SK-N-SH (cell line): ENCODE measurements around the gene AEBP1. TPM values are rescaled to one million over a fixed set of nuclear protein-coding genes. Genes with fewer than 3 reads are reported as not detected.

Experiments
- CTCF ChIA-PET: fragments of 300-600, 350-600 bp; formaldehyde crosslinking; extraction: SDS; loops from one replicate; lab custom pipeline; 2021; lab: Yijun Ruan, JAX
- POLR2A ChIA-PET: fragments of 350-600 bp; sonication (Branson Sonifier 250); formaldehyde crosslinking; extraction: SDS; loops from one replicate; lab custom pipeline; 2020; ENCODE audit warnings: antibody characterized with exemption, inconsistent platforms; lab: Yijun Ruan, JAX
- DNase-seq: peaks from one replicate; pipeline ENCODE4 v3.0.0; 2012
- H2AFZ ChIP-seq: fragments of 200-600 bp; sonication (generic); 2 replicates; pipeline ENCODE4 v1.8.1; 2016; ENCODE audit warnings: antibody characterized with exemption, mild to moderate bottlenecking, low read depth
- H3F3A ChIP-seq: fragments of 200-600 bp; sonication (generic); replicated peaks from 2 replicates; pipeline ENCODE3; 2016; ENCODE audit warnings: antibody characterized with exemption, mild to moderate bottlenecking; ENCODE audit not compliant: insufficient read depth
- H3K27ac ChIP-seq, 2 experiments: fragments of 200-500 bp in 1 of 2; fragments of 200-600 bp in 1 of 2; sonication (Bioruptor generic) in 1 of 2; sonication (generic), shearing (Covaris generic) in 1 of 2; 2 replicates each; pipeline versions ENCODE4 v1.5.1 to v1.6.1; 2014 to 2016; ENCODE audit warnings: low read depth in 2 of 2, inconsistent platforms in 1 of 2, low read length in 1 of 2, mild to moderate bottlenecking in 1 of 2, mixed read lengths in 1 of 2
- H3K27me3 ChIP-seq: fragments of 200-600 bp; sonication (generic), shearing (Covaris generic); 2 replicates; pipeline ENCODE4 v1.6.1; 2016; ENCODE audit warnings: mixed run types; ENCODE audit not compliant: insufficient read depth
- H3K36me3 ChIP-seq, 2 experiments: fragments of 200-500 bp in 1 of 2; fragments of 200-600 bp in 1 of 2; sonication (Bioruptor generic) in 1 of 2; sonication (generic) in 1 of 2; replicated peaks in 1 of 2; 2 replicates each; pipeline versions ENCODE3 to v1.5.1; 2014 to 2016; ENCODE audit warnings: low read length in 1 of 2, mild to moderate bottlenecking in 1 of 2; ENCODE audit not compliant: insufficient read depth in 2 of 2, control insufficient read depth in 1 of 2
- H3K4me1 ChIP-seq, 2 experiments: fragments of 200-500 bp in 1 of 2; fragments of 200-600 bp in 1 of 2; sonication (Bioruptor generic) in 1 of 2; sonication (generic), shearing (Covaris generic) in 1 of 2; 2 replicates each; pipeline versions ENCODE4 v1.5.1 to v1.6.1; 2014 to 2016; ENCODE audit warnings: low read depth in 1 of 2, low read length in 1 of 2, mixed run types in 1 of 2; ENCODE audit not compliant: insufficient read depth in 2 of 2, control insufficient read depth in 1 of 2
- H3K4me2 ChIP-seq: fragments of 200-600 bp; sonication (generic), shearing (Covaris generic); 2 replicates; pipeline ENCODE4 v1.6.1; 2017; ENCODE audit warnings: mixed run types
- H3K4me3 ChIP-seq, 2 experiments: fragments of 200-500 bp in 1 of 2; fragments of 200-600 bp in 1 of 2; sonication (Bioruptor generic) in 1 of 2; sonication (generic), shearing (Covaris generic) in 1 of 2; 2 replicates each; pipeline versions ENCODE4 v1.5.1 to v1.8.1; 2014 to 2016; ENCODE audit warnings: low read depth in 2 of 2, inconsistent platforms in 1 of 2, low read length in 1 of 2, mild to moderate bottlenecking in 1 of 2, mixed read lengths in 1 of 2, moderate library complexity in 1 of 2
- H3K79me2 ChIP-seq: fragments of 200-600 bp; sonication (generic); 2 replicates; pipeline ENCODE4 v1.8.1; 2017; ENCODE audit warnings: mild to moderate bottlenecking; ENCODE audit not compliant: insufficient read depth
- H3K9ac ChIP-seq: fragments of 200-600 bp; sonication (generic); 2 replicates; pipeline ENCODE4 v1.6.1; 2017; ENCODE audit warnings: mixed run types
- H3K9me2 ChIP-seq: fragments of 200-600 bp; sonication (generic); 2 replicates; pipeline ENCODE4 v1.6.1; 2017; ENCODE audit warnings: mixed run types
- H3K9me3 ChIP-seq: fragments of 200-600 bp; sonication (generic); 2 replicates; pipeline ENCODE4 v1.6.1; 2017; ENCODE audit warnings: mixed run types, mild to moderate bottlenecking, moderate library complexity
- H4K20me1 ChIP-seq: fragments of 200-600 bp; sonication (generic); 2 replicates; pipeline ENCODE4 v1.6.1; 2017; ENCODE audit warnings: mild to moderate bottlenecking, mixed run types; ENCODE audit not compliant: insufficient read depth
- EP300 ChIP-seq, 2 experiments: IDR thresholded peaks; 2 replicates each; pipeline versions ENCODE4 v1.4.0 to v1.6.1; 2012; ENCODE audit warnings: borderline replicate concordance in 1 of 2, low read depth in 1 of 2, low read length in 1 of 2
- EZH2phosphoT487 ChIP-seq: fragments of 200-600 bp; sonication (generic); IDR thresholded peaks from 2 replicates; pipeline ENCODE4 v1.6.1; 2017; ENCODE audit warnings: low read depth, mixed run types, mild to moderate bottlenecking, antibody characterized with exemption, moderate library complexity, borderline replicate concordance
- FOXM1 ChIP-seq: IDR thresholded peaks from 2 replicates; pipeline ENCODE4 v1.4.0; 2012; ENCODE audit warnings: low read depth, mild to moderate bottlenecking
- JUND ChIP-seq: IDR thresholded peaks from 2 replicates; pipeline ENCODE4 v1.4.0; 2012
- MAX ChIP-seq: IDR thresholded peaks from 2 replicates; pipeline ENCODE4 v1.4.0; 2012; ENCODE audit warnings: low read depth
- REST ChIP-seq: IDR thresholded peaks from 2 replicates; pipeline ENCODE4 v1.6.1; 2012; ENCODE audit warnings: mild to moderate bottlenecking, low read depth, low read length, moderate library complexity
- TCF12 ChIP-seq: IDR thresholded peaks from 2 replicates; pipeline ENCODE4 v1.4.0; 2012
- WGBS: methylation state at CpG from one replicate; pipeline ENCODE4 v1.1.6; 2017; ENCODE audit warnings: low lambda C conversion rate; 5-methylcytosine and 5-hydroxymethylcytosine counted together
- polyA plus RNA-seq, 3 experiments: library from polyadenylated mRNA; depleted of rRNA; stranded (reverse); fragments of >200 nt; gene quantifications; 2 replicates each; pipeline ENCODE4 v1.2.3, GENCODE V29; 2012
- TF ChIP-seq, protein P1 (sequence below): fragments of 150-350 bp; IDR thresholded peaks from 2 replicates; pipeline ENCODE4 v1.6.1; 2017; ENCODE audit warnings: antibody characterized with exemption, low read length, low read depth, borderline replicate concordance
- TF ChIP-seq, protein P2 (sequence below): fragments of 150-350 bp; IDR thresholded peaks from 2 replicates; pipeline ENCODE4 v1.6.1; 2016; ENCODE audit warnings: mild to moderate bottlenecking, low read depth, low read length

The AEBP1 gene
- polyA plus RNA-seq, 1 of the 3 experiments (the other 2 are of a cell fraction) = 105 TPM

DNA sequence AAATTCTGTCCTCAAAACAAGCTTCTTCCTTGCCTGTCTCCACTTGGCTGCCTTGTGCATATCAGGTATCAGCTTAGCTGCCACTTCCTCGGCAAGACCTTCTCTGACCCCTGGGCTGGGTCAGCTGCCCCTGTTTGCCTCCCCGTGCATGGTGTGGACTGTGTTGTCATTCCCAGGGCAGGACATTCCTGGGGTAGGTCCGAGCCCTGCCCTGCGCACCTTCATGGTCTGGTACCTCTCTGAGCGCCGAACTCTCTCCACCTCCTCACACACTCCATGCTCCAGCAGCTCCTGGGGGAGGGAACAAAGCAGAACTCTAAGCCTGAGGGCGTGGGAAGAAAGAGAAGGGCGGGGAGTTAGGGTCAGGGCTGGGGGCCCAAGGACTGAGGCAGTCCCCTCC lies 25.6 kb upstream of the AEBP1 start (continued):
- no peak for TF ChIP-seq EZH2phosphoT487
- no peak for TF ChIP-seq EP300 (IDR thresholded peaks at IDR 0.05; ENCODE audit: borderline replicate concordance in 1 of 2, low read depth in 1 of 2, low read length in 1 of 2)
- no peak for TF ChIP-seq MAX
- TF ChIP-seq, protein P1, sequence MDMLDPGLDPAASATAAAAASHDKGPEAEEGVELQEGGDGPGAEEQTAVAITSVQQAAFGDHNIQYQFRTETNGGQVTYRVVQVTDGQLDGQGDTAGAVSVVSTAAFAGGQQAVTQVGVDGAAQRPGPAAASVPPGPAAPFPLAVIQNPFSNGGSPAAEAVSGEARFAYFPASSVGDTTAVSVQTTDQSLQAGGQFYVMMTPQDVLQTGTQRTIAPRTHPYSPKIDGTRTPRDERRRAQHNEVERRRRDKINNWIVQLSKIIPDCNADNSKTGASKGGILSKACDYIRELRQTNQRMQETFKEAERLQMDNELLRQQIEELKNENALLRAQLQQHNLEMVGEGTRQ = no peak
- no peak for TF ChIP-seq FOXM1
- TF ChIP-seq, protein P2, sequence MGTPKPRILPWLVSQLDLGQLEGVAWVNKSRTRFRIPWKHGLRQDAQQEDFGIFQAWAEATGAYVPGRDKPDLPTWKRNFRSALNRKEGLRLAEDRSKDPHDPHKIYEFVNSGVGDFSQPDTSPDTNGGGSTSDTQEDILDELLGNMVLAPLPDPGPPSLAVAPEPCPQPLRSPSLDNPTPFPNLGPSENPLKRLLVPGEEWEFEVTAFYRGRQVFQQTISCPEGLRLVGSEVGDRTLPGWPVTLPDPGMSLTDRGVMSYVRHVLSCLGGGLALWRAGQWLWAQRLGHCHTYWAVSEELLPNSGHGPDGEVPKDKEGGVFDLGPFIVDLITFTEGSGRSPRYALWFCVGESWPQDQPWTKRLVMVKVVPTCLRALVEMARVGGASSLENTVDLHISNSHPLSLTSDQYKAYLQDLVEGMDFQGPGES = no peak

DNA sequence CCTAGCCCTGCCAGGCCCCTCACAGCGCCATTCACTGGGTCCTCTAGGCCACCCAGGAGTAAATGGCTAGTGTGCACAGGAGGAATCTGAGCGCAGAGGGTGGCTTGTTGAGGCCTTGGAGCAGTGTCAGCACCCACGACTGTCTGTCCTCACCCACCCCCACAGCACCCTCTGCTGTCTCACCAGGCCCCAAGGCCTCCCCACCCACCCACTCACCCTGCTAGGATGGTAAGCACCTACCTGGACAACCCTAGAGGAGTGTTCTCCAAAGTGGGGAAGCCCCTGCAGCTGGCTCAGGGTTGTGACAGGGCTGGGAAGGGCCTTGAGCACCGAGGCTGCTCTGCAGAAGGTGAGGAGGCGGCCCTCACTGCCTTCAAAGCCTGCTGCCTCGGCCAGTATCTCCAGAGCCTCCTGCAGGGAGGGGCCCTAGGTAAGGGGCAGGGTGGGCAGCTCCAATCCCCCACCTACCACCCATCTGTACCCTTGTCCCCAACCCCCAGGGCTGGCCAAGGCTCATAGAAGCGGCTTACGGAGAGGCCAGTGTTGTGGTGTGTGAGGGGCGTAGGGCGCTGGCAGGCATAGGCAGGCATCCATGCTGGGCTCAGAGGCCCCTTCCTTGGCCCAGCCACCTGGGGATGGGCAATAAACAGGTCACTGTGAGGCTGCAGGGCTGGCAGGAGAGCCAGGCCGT lies 24.7 kb upstream of the AEBP1 start:
- POLR2A ChIA-PET = no interaction called here

More for the DNA sequence above, 24.7 kb upstream of the AEBP1 start:
- 88% methylated on average over 4 of the region's 11 CpGs for WGBS
- DNase-seq = peak; percentile 11
- no peak overlapping the region for H3K4me3 ChIP-seq
- CTCF ChIA-PET = interaction anchor here (2.6 kb wide), 1 partner anchor 117 kb away, joined by 18 read pairs; no protein-coding TSS in a partner anchor
- H4K20me1 ChIP-seq = no peaks in the 10 kb centered on the region
- H3F3A ChIP-seq = peaks cover 16% of the 10 kb centered on the region
- no peaks in the 10 kb centered on the region for H3K9me2 ChIP-seq
- no peaks in the 10 kb centered on the region for H3K27me3 ChIP-seq
- no peak overlapping the region for H3K9ac ChIP-seq
- no peak for TF ChIP-seq REST
- no peak for TF ChIP-seq JUND
- TF ChIP-seq TCF12 = no peak
- H3K4me1 ChIP-seq = peaks cover 7 to 14% of the 10 kb centered on the region in 2 experiments
- peaks cover 22 to 55% of the 10 kb centered on the region in 2 experiments for H3K36me3 ChIP-seq
- no peak overlapping the region for H3K27ac ChIP-seq
- no peak overlapping the region for H3K4me2 ChIP-seq
- H3K79me2 ChIP-seq = peaks cover 21% of the 10 kb centered on the region
- H3K9me3 ChIP-seq = no peaks in the 10 kb centered on the region
- no peak overlapping the region for H2AFZ ChIP-seq
